NCI-H748 treated with DMSO at 0.1 percent for 48 hours (cell line): Measurements from ENCODE around the gene KCNJ15.

Experiments used
- DNase-seq: peaks from one replicate; lab custom pipeline; 2025; lab: John Stamatoyannopoulos, UW

Gene KCNJ15

DNA sequence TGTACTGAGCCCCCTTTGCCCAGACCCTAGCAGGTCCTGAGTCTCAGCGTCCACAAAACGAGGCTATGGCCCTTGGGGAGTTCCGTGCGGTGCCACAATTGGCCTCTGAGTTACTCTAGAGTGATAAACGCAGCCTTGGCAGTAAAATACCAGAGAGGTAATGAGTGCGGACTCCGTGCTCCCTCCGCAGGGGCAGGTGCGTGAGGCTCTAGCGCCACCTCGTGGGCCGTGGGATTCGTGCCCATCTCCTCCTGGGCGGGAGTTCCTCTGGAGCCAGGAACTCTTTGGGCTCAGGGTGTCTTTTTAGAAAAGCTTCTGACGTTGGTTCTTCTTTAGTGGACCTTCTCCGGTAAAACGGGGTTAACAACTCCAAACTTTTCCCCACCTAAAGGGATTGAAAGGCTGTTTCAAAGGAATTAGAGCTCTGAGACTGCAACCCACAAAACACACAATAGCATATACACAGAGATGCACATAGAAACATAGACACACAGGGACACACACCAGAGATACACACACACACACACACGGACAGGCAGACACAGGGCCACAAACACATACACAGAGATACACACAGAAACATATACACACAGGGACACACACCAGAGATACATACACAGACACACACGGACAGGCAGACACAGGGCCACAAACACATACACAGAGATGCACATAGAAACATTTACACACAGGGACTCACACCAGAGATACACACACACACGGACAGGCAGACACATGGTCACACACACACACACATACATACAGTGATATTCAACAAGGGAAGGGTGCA is 99.4 kb downstream of the KCNJ15 start:
- peak; percentile 56 for DNase-seq
